HepG2 (cell line): ENCODE data around the gene SPPL3. TPM values are rescaled to one million over a fixed set of nuclear protein-coding genes. Genes with fewer than 3 reads are reported as not detected.

Experiments used
- IRF2 ChIP-seq: IDR thresholded peaks from 2 replicates; pipeline ENCODE4 v1.6.1; 2018; ENCODE audit warnings: missing genetic modification reagents, missing compliant biosample characterization
- MED13 ChIP-seq: sonication (generic); formaldehyde crosslinking; IDR thresholded peaks from 2 replicates; pipeline ENCODE4 v1.5.0; 2020; ENCODE audit warnings: missing genetic modification reagents
- PTBP1 ChIP-seq: fragments of 200-400 bp; formaldehyde crosslinking; IDR thresholded peaks from 2 replicates; pipeline ENCODE4 v1.6.1; 2018; ENCODE audit warnings: low read length, low read depth; ENCODE audit not compliant: poor library complexity, severe bottlenecking
- SAFB2 ChIP-seq: sonication (generic); formaldehyde crosslinking; IDR thresholded peaks from 2 replicates; pipeline ENCODE4 v1.5.1; 2020; ENCODE audit warnings: missing genetic modification reagents, low read depth, mild to moderate bottlenecking, borderline replicate concordance
- SRSF1 ChIP-seq: fragments of 200-400 bp; formaldehyde crosslinking; optimal IDR thresholded peaks from 2 replicates; pipeline ENCODE3; 2017; ENCODE audit warnings: mild to moderate bottlenecking, low read depth, low read length, moderate library complexity
- TEAD3 ChIP-seq: optimal IDR thresholded peaks from 2 replicates; pipeline ENCODE3; 2016; ENCODE audit warnings: borderline replicate concordance
- ZBTB42 ChIP-seq: sonication (generic); formaldehyde crosslinking; IDR thresholded peaks from 2 replicates; pipeline ENCODE4 v1.5.0; 2020; ENCODE audit warnings: mild to moderate bottlenecking, missing genetic modification reagents
- ZFY ChIP-seq: sonication (generic); formaldehyde crosslinking; IDR thresholded peaks from 2 replicates; pipeline ENCODE4 v1.4.0; 2020; ENCODE audit warnings: missing genetic modification reagents
- ZNF17 ChIP-seq: sonication (generic); formaldehyde crosslinking; IDR thresholded peaks from 2 replicates; pipeline ENCODE4 v1.5.0; 2020; ENCODE audit warnings: mild to moderate bottlenecking, missing genetic modification reagents
- ZNF317 ChIP-seq: sonication (generic); formaldehyde crosslinking; IDR thresholded peaks from 2 replicates; pipeline ENCODE4 v1.5.0; 2020; ENCODE audit warnings: mild to moderate bottlenecking, missing genetic modification reagents
- ZNF619 ChIP-seq: sonication (generic); formaldehyde crosslinking; IDR thresholded peaks from 2 replicates; pipeline ENCODE4 v1.4.0; 2020; ENCODE audit warnings: mild to moderate bottlenecking, missing genetic modification reagents
- ZNF773 ChIP-seq: sonication (generic); formaldehyde crosslinking; IDR thresholded peaks from 2 replicates; pipeline ENCODE4 v1.4.0; 2020; ENCODE audit warnings: missing genetic modification reagents, borderline replicate concordance
- polyA plus RNA-seq, 8 experiments: library from polyadenylated mRNA; depleted of rRNA in 3 of 8; stranded (reverse) in 7 of 8; unstranded in 1 of 8; fragments of >200 nt; fragmentation: Illumina TruSeq in 4 of 8; extraction: Trizol in 4 of 8; gene quantifications; 2 replicates each; pipeline versions ENCODE4 v1.2.1 to v1.2.3, GENCODE V29; 2011 to 2016; ENCODE audit warnings: low read depth in 4 of 8, missing spikeins in 1 of 8, mixed read lengths in 1 of 8; ENCODE audit not compliant: insufficient read depth in 1 of 8
- total RNA-seq, 5 experiments: library from RNA; depleted of rRNA; stranded (reverse); fragments of >200 nt; fragmentation: Illumina TruSeq; extraction: Trizol; gene quantifications; 2 replicates each; pipeline ENCODE4 v1.2.3, GENCODE V29; 2016; ENCODE audit warnings: low read depth in 1 of 5
- TF ChIP-seq, protein P1 (sequence below): sonication (generic); formaldehyde crosslinking; IDR thresholded peaks from 2 replicates; pipeline ENCODE4 v1.8.1; 2023; ENCODE audit warnings: mild to moderate bottlenecking, moderate library complexity, missing genetic modification reagents
- TF ChIP-seq, protein P2 (sequence below): sonication (generic); formaldehyde crosslinking; IDR thresholded peaks from 2 replicates; pipeline ENCODE4 v1.4.0; 2020; ENCODE audit warnings: mild to moderate bottlenecking, low read depth, missing genetic modification reagents
- TF ChIP-seq, protein P3 (sequence below): sonication (generic); formaldehyde crosslinking; IDR thresholded peaks from 2 replicates; pipeline ENCODE4 v1.4.0; 2020; ENCODE audit warnings: missing genetic modification reagents, borderline replicate concordance
- TF ChIP-seq, protein P4 (sequence below): sonication (generic); formaldehyde crosslinking; IDR thresholded peaks from 2 replicates; pipeline ENCODE4 v1.4.0; 2020; ENCODE audit warnings: missing genetic modification reagents
- TF ChIP-seq, protein P5 (sequence below): sonication (generic); formaldehyde crosslinking; IDR thresholded peaks from 2 replicates; pipeline ENCODE4 v1.4.0; 2020; ENCODE audit warnings: missing genetic modification reagents, borderline replicate concordance
- TF ChIP-seq, protein P6 (sequence below): sonication (generic); formaldehyde crosslinking; IDR thresholded peaks from 2 replicates; pipeline ENCODE4 v1.4.0; 2020; ENCODE audit warnings: missing genetic modification reagents, borderline replicate concordance

Gene SPPL3
- total and polyA plus RNA-seq, 2 of the 13 experiments (the other 11 are each of a cell fraction or from before 2014, with no cell fraction given) = 8.9 to 9.1 TPM

DNA sequence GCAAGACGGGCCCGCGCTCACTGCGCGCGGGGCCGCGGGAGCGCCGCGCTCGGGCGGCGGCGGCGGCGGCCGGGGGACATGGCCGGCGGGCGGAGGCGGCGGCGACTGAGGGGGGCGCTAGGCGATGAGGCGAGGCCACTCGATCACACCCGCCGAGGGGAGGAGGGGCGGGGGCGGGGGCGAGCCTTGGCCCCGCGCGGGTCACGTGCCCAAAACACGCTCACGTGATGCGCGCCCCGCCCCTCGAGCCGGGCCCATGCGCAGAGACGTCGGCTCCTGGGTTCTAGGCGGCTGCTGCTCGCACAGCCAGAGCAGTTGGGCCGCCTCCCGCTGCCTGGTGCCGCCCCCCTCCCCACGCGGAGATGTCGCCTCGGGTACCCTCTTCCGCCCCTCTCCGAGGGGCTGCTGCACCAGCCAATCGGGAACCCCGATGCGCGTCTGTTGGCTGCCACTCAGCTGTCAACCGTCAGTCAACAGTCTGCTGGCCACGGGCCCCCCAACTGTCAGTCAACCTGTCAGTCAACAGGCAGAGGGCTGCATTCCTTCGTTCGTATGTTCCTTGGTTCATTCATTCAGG is at the start of gene SPPL3 (continued):
- TF ChIP-seq SAFB2 (CRISPR knock-in tag) = no peak
- TF ChIP-seq, protein P1, sequence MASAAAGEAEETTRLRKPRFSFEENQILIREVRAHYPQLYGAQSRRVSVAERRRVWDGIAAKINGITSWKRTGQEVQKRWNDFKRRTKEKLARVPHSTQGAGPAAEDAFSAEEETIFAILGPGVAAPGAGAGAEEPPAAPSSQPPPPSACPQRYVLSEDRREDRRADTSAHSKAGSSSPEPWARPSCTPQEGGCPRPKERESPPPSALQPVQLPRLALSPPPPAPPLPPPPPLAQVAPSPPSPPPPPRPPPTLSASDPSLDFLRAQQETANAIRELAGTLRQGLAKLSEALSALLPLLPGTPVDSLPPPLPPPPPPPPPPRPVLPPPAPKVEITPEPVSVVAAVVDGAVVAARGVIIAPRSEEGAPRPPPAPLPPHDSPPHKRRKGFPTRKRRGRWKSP (CRISPR knock-in tag) = no peak
- TF ChIP-seq, protein P2, sequence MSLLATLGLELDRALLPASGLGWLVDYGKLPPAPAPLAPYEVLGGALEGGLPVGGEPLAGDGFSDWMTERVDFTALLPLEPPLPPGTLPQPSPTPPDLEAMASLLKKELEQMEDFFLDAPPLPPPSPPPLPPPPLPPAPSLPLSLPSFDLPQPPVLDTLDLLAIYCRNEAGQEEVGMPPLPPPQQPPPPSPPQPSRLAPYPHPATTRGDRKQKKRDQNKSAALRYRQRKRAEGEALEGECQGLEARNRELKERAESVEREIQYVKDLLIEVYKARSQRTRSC (CRISPR knock-in tag) = no peak
- TF ChIP-seq, protein P3, sequence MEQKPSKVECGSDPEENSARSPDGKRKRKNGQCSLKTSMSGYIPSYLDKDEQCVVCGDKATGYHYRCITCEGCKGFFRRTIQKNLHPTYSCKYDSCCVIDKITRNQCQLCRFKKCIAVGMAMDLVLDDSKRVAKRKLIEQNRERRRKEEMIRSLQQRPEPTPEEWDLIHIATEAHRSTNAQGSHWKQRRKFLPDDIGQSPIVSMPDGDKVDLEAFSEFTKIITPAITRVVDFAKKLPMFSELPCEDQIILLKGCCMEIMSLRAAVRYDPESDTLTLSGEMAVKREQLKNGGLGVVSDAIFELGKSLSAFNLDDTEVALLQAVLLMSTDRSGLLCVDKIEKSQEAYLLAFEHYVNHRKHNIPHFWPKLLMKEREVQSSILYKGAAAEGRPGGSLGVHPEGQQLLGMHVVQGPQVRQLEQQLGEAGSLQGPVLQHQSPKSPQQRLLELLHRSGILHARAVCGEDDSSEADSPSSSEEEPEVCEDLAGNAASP (CRISPR knock-in tag) = 0 out of 2 replicates have a peak, but pooled peaks have one; percentile 38
- no peak for TF ChIP-seq SRSF1
- peak; percentile 40 for TF ChIP-seq PTBP1
- peak; percentile 57 for TF ChIP-seq TEAD3
- TF ChIP-seq ZNF17 (CRISPR knock-in tag) = no peak
- no peak for TF ChIP-seq MED13 (CRISPR knock-in tag)
- no peak for TF ChIP-seq ZBTB42 (CRISPR knock-in tag)
- TF ChIP-seq, protein P4, sequence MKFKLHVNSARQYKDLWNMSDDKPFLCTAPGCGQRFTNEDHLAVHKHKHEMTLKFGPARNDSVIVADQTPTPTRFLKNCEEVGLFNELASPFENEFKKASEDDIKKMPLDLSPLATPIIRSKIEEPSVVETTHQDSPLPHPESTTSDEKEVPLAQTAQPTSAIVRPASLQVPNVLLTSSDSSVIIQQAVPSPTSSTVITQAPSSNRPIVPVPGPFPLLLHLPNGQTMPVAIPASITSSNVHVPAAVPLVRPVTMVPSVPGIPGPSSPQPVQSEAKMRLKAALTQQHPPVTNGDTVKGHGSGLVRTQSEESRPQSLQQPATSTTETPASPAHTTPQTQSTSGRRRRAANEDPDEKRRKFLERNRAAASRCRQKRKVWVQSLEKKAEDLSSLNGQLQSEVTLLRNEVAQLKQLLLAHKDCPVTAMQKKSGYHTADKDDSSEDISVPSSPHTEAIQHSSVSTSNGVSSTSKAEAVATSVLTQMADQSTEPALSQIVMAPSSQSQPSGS (CRISPR knock-in tag) = peak; percentile 41; the same call in 1 of the 2 replicates
- TF ChIP-seq ZNF317 (CRISPR knock-in tag) = 0 out of 2 replicates have a peak, but pooled peaks have one; percentile 27
- no peak for TF ChIP-seq ZNF773 (CRISPR knock-in tag)
- TF ChIP-seq, protein P5, sequence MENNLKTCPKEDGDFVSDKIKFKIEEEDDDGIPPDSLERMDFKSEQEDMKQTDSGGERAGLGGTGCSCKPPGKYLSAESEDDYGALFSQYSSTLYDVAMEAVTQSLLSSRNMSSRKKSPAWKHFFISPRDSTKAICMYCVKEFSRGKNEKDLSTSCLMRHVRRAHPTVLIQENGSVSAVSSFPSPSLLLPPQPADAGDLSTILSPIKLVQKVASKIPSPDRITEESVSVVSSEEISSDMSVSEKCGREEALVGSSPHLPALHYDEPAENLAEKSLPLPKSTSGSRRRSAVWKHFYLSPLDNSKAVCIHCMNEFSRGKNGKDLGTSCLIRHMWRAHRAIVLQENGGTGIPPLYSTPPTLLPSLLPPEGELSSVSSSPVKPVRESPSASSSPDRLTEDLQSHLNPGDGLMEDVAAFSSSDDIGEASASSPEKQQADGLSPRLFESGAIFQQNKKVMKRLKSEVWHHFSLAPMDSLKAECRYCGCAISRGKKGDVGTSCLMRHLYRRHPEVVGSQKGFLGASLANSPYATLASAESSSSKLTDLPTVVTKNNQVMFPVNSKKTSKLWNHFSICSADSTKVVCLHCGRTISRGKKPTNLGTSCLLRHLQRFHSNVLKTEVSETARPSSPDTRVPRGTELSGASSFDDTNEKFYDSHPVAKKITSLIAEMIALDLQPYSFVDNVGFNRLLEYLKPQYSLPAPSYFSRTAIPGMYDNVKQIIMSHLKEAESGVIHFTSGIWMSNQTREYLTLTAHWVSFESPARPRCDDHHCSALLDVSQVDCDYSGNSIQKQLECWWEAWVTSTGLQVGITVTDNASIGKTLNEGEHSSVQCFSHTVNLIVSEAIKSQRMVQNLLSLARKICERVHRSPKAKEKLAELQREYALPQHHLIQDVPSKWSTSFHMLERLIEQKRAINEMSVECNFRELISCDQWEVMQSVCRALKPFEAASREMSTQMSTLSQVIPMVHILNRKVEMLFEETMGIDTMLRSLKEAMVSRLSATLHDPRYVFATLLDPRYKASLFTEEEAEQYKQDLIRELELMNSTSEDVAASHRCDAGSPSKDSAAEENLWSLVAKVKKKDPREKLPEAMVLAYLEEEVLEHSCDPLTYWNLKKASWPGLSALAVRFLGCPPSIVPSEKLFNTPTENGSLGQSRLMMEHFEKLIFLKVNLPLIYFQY = 0 out of 2 replicates have a peak, but pooled peaks have one; percentile 33
- TF ChIP-seq ZFY = peak; percentile 6; the same call in 1 of the 2 replicates
- TF ChIP-seq IRF2 (CRISPR knock-in tag) = peak; percentile 14; the same call in 1 of the 2 replicates
- no peak for TF ChIP-seq ZNF619 (CRISPR knock-in tag)
- TF ChIP-seq, protein P6, sequence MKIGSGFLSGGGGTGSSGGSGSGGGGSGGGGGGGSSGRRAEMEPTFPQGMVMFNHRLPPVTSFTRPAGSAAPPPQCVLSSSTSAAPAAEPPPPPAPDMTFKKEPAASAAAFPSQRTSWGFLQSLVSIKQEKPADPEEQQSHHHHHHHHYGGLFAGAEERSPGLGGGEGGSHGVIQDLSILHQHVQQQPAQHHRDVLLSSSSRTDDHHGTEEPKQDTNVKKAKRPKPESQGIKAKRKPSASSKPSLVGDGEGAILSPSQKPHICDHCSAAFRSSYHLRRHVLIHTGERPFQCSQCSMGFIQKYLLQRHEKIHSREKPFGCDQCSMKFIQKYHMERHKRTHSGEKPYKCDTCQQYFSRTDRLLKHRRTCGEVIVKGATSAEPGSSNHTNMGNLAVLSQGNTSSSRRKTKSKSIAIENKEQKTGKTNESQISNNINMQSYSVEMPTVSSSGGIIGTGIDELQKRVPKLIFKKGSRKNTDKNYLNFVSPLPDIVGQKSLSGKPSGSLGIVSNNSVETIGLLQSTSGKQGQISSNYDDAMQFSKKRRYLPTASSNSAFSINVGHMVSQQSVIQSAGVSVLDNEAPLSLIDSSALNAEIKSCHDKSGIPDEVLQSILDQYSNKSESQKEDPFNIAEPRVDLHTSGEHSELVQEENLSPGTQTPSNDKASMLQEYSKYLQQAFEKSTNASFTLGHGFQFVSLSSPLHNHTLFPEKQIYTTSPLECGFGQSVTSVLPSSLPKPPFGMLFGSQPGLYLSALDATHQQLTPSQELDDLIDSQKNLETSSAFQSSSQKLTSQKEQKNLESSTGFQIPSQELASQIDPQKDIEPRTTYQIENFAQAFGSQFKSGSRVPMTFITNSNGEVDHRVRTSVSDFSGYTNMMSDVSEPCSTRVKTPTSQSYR (CRISPR knock-in tag) = peak; percentile 50; the same call in 1 of the 2 replicates
